NCI-H226 (cell line): ENCODE data around the gene SNED1.

Source experiments
- DNase-seq: peaks from one replicate; pipeline ENCODE4 v3.0.0-alpha.2; 2015

Gene SNED1

GRCh38 chr2:241136191-241136590 is 137.8 kb downstream of the SNED1 start:
- no peak for DNase-seq

GRCh38 chr2:241136661-241137260 is 138.3 kb downstream of the SNED1 start:
- no peak for DNase-seq

- no peak for DNase-seq
Observed at GRCh38 chr2:241137276-241138190, 139.1 kb downstream of the SNED1 start.

- no peak for DNase-seq
Observed at GRCh38 chr2:241138471-241138870, 140.1 kb downstream of the SNED1 start.

GRCh38 chr2:241139531-241140444 is 141.4 kb downstream of the SNED1 start:
- DNase-seq, result no peak

- DNase-seq, result no peak
Observed at GRCh38 chr2:241140445-241140840, 142.0 kb downstream of the SNED1 start.

GRCh38 chr2:241141214-241141770 is 142.9 kb downstream of the SNED1 start:
- no peak for DNase-seq

GRCh38 chr2:241142063-241142462 is 143.6 kb downstream of the SNED1 start:
- DNase-seq, result no peak

- DNase-seq, result no peak
Observed at GRCh38 chr2:241142593-241142992, 144.2 kb downstream of the SNED1 start.
